Brain microvascular endothelial cell (primary cell): ENCODE data around the gene CSF1.
A peak's percentile ranks its signal among the peaks of the same experiment; 100 is the strongest.

Experiments used
- DNase-seq: peaks from one replicate; pipeline ENCODE4 v3.0.0-alpha.2; 2020
- H3K27ac ChIP-seq: fragments of 250-450 bp; sonication (Bioruptor Pico); 2 replicates; pipeline ENCODE4 v1.5.1; 2020; ENCODE audit warnings: mild to moderate bottlenecking, moderate library complexity
- H3K27me3 ChIP-seq: fragments of 250-450 bp; sonication (Bioruptor Pico); replicated peaks from 2 replicates; pipeline ENCODE4 v1.5.1; 2020; ENCODE audit warnings: mild to moderate bottlenecking
- H3K36me3 ChIP-seq: fragments of 250-450 bp; sonication (Bioruptor Pico); replicated peaks from 2 replicates; pipeline ENCODE4 v1.5.1; 2020; ENCODE audit warnings: mild to moderate bottlenecking
- H3K4me3 ChIP-seq: 2 replicates; pipeline ENCODE4 v1.5.1; 2011; ENCODE audit warnings: low read depth, mild to moderate bottlenecking, control low read depth, low read length, moderate library complexity
- in situ Hi-C: cut with HindIII; loops from 2 replicates; pipeline ENCODE4 v1.10.0; 2017; ENCODE audit warnings: low sequenced_read_pairs, low pct_ligation_motif_present
- TF ChIP-seq, protein P1 (sequence below): IDR thresholded peaks from 2 replicates; pipeline ENCODE4 v1.5.1; 2011; ENCODE audit warnings: low read depth, mild to moderate bottlenecking, moderate library complexity, low read length, control low read depth, inconsistent platforms; ENCODE audit errors: missing control alignments

Gene CSF1

DNA sequence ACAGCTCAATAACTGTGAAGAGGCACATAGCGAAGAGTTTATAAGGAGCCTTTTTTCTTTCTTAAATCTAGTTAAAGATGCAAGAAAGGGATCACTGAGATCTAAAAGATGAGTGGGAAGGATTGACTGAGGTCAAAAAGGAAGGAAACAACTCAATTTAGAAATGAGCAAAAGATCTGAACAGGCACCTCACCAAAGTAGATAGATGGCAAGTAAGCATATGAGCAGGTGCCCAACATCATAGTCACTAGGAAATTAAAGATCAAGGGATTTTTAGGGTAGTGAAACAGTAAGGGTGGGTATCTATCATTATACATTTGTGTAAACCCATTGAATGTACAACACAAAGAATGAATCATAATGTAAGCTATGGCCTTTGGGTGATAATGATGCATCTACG lies 44.6 kb upstream of the CSF1 start:
- Histone ChIP-seq H3K36me3 (no peaks in the 10 kb centered on the region), H3K27ac (no peak overlapping the region), H3K27me3 (no peaks in the 10 kb centered on the region), H3K4me3 (no peak overlapping the region)
- in situ Hi-C loops = no loop called here
- TF ChIP-seq, protein P1, sequence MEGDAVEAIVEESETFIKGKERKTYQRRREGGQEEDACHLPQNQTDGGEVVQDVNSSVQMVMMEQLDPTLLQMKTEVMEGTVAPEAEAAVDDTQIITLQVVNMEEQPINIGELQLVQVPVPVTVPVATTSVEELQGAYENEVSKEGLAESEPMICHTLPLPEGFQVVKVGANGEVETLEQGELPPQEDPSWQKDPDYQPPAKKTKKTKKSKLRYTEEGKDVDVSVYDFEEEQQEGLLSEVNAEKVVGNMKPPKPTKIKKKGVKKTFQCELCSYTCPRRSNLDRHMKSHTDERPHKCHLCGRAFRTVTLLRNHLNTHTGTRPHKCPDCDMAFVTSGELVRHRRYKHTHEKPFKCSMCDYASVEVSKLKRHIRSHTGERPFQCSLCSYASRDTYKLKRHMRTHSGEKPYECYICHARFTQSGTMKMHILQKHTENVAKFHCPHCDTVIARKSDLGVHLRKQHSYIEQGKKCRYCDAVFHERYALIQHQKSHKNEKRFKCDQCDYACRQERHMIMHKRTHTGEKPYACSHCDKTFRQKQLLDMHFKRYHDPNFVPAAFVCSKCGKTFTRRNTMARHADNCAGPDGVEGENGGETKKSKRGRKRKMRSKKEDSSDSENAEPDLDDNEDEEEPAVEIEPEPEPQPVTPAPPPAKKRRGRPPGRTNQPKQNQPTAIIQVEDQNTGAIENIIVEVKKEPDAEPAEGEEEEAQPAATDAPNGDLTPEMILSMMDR = no peak
- no peak for DNase-seq

DNA sequence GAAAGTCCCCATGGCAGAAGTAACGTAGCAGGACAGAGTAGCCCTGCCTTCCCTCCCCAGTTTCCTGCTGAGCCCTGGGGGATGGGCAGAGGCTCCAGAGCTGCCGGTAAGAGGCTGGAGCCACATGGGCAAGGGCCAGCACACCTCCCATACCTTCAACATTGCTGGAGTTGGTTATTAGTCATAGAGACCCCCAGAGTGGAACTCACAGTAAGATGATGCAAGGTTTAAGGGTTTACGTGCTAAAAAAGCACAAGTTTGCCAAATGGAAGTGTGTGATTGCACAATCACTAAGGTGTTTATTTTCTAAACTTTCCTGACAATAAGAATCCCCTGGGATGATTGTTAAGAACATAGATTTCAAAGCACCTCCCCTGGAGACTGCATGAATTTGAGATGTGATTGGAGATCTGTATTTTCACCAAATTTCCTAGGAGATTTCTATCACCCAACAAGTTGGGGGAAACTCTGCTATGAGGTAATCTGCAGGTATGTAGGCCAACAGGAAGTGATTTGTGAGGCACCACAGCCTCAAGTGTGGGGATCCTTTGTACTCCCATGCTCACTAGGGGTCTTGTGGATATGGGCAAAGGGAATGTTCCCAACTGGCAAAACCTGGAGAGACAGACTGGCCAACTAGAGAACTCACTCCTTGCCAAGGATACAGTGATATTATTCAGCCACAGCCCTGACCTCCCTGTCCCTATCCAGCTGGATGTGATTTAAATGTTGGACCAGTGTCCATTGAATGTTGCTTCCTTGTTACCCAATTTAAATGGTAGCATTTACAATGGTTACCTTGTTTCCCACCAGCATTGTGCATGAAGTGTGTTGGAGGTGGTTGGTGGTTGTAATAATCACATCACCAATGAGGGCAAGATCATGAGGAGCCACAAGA lies 37.1 kb upstream of the CSF1 start:
- Histone ChIP-seq H3K4me3 (no peak overlapping the region), H3K27ac (no peak overlapping the region), H3K36me3 (no peaks in the 10 kb centered on the region), H3K27me3 (no peaks in the 10 kb centered on the region)
- in situ Hi-C loops = no loop called here
- TF ChIP-seq, protein P1 = no peak
- no peak for DNase-seq

DNA sequence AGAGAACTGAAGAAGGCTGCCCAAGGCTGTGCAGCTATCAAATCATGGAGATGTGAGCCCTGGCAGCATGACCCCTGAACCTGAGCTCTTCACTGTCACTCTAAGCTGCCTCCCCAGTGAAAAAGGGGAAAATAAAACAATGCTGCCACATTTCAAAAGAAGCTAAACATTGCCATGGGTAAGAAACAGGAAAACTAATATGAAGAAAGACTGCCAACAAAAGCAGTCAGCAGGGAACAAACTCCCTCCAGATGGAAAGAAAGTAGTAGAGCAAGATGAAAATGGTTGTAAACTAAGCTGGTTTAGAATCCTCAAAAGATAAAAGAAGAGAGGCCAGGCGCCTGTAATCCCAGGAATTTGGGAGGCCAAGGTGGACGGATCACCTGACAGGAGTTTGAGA lies 36.2 kb upstream of the CSF1 start:
- no peak overlapping the region for H3K4me3 ChIP-seq
- no peak for DNase-seq
- in situ Hi-C loops = no loop called here
- TF ChIP-seq, protein P1 = no peak
- H3K27me3 ChIP-seq = no peaks in the 10 kb centered on the region
- no peaks in the 10 kb centered on the region for H3K36me3 ChIP-seq
- H3K27ac ChIP-seq = no peak overlapping the region

DNA sequence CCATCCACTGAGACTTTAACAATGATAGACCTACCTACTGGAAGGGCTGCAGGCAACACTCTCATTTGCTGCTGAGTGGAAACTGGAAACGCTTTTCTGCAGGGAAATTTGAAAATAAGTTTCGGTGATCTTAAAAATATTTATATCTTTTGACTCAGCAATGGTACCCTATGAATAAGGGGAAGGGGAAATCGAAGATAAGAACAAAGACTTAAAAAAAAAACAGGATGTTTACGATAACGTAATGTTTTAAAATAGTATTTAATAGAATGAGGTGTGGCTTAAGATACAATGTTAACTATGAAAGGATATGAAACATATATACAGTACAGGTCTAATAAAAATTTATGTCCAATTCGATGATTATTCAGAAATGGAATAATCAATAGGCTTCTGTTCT lies 34.8 kb upstream of the CSF1 start:
- Histone ChIP-seq H3K27me3 (no peaks in the 10 kb centered on the region), H3K27ac (no peak overlapping the region), H3K4me3 (no peak overlapping the region), H3K36me3 (no peaks in the 10 kb centered on the region)
- TF ChIP-seq, protein P1 = no peak
- in situ Hi-C loops = no loop called here
- DNase-seq = no peak

DNA sequence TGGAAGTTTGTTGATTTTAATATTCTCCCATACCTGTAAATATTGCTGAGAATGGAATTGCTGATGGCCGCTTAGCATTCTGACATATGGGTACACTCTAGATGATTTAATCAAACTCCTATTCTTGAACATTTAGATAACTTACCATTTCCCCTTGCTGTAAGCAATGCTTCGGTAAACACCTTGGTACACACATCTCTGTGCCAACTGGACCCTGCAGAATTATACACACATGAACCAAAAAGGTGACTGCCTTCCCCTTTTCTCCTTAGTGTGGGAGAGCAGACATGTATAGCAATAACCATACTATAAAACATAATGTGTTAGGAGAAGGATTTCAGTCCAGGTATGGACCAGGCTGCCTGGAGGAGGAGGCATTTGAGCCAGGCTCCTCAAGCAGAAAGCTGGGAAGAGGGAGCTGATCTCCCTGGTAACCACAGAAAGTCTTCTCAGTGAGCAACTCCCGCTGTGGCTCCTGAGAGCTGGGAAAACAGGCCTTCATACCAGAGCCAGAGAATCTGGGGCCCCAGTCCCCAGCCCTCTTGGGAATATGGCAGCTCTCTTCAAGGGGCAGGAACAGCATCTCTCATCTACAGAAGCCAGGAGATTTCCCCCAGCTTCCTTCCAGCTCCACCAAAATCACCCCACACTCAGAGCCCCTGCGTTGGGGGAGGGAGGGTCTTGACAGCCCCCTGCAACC lies 33.9 kb upstream of the CSF1 start:
- Histone ChIP-seq H3K4me3 (no peak overlapping the region), H3K36me3 (no peaks in the 10 kb centered on the region), H3K27me3 (no peaks in the 10 kb centered on the region), H3K27ac (peak overlapping the region; percentile 70)
- in situ Hi-C loops = no loop called here
- DNase-seq = peak; percentile 24
- TF ChIP-seq, protein P1 = no peak
